Epithelial cell of esophagus (primary cell): ENCODE measurements around the gene OR5B3.

Experiments
- DNase-seq: peaks from one replicate; pipeline ENCODE4 v3.0.0; 2010; ENCODE audit warnings: low read depth
- H3K4me3 ChIP-seq: 2 replicates; pipeline ENCODE4 v1.5.1; 2011; ENCODE audit warnings: mild to moderate bottlenecking, low read length, control low read depth
- CTCF ChIP-seq: IDR thresholded peaks from 2 replicates; pipeline ENCODE4 v1.5.1; 2011; ENCODE audit warnings: low read depth, mild to moderate bottlenecking, low read length, control low read depth, inconsistent platforms; ENCODE audit not compliant: insufficient read depth; ENCODE audit errors: missing control alignments

Gene OR5B3

GRCh38 chr11:58406774-58407173 lies at the start of gene OR5B3:
TSS of gene OR5B3 (minus strand) at chr11:58406874. CDS start at chr11:58403409, 3,465 bp downstream.
- no peak for DNase-seq
- H3K4me3 ChIP-seq: no peak within 1 kb of the TSS
- no peak for TF ChIP-seq CTCF

- TF ChIP-seq CTCF: no peak
- no peak for DNase-seq
- no peak overlapping the region for H3K4me3 ChIP-seq
Observed at GRCh38 chr11:58451585-58451984, 44.9 kb upstream of the OR5B3 start.

GRCh38 chr11:58446294-58446693 lies 39.6 kb upstream of the OR5B3 start:
- DNase-seq: peak; percentile 17
- TF ChIP-seq CTCF: no peak

GRCh38 chr11:58444300-58444699 lies 37.6 kb upstream of the OR5B3 start:
- DNase-seq: no peak
- H3K4me3 ChIP-seq: no peak overlapping the region
- TF ChIP-seq CTCF: no peak

More at GRCh38 chr11:58446294-58446693, 39.6 kb upstream of the OR5B3 start:
- H3K4me3 ChIP-seq: no peak overlapping the region

- no peak for TF ChIP-seq CTCF
- H3K4me3 ChIP-seq: no peak within 1 kb of the TSS
Observed at GRCh38 chr11:58442136-58442535, 35.5 kb upstream of the OR5B3 start, which contains the start of gene OR5B12. TSS of gene OR5B12 (minus strand) at chr11:58442236. CDS start at chr11:58440151, 2,085 bp downstream.

GRCh38 chr11:58438486-58438885 lies 31.8 kb upstream of the OR5B3 start:
- TF ChIP-seq CTCF: no peak
- no peak overlapping the region for H3K4me3 ChIP-seq
- DNase-seq: no peak

More at GRCh38 chr11:58442136-58442535, 35.5 kb upstream of the OR5B3 start, which contains the start of gene OR5B12:
- no peak for DNase-seq

- DNase-seq: no peak
- TF ChIP-seq CTCF: no peak
- H3K4me3 ChIP-seq: no peak overlapping the region
Observed at GRCh38 chr11:58434217-58434616, 27.5 kb upstream of the OR5B3 start.
